GM23248 (cell line): ENCODE results near the gene SLC2A1.

ENCODE experiments used
- EZH2 ChIP-seq: fragments of 200-600 bp; sonication (generic); IDR thresholded peaks from 2 replicates; pipeline ENCODE4 v1.6.1; 2018; ENCODE audit warnings: antibody characterized with exemption, mild to moderate bottlenecking; ENCODE audit not compliant: insufficient read depth, poor library complexity, severe bottlenecking
- EZH2phosphoT487 ChIP-seq: fragments of 200-600 bp; sonication (generic); IDR thresholded peaks from 2 replicates; pipeline ENCODE4 v1.6.1; 2018; ENCODE audit warnings: antibody characterized with exemption, moderate library complexity, mild to moderate bottlenecking, low read depth; ENCODE audit not compliant: insufficient read depth

GRCh38 chr1:42978317-42979035 is 19.8 kb upstream of the SLC2A1 start:
- no peak for TF ChIP-seq EZH2
- no peak for TF ChIP-seq EZH2phosphoT487
